ENCODE measurements around the gene SSH3.

GRCh38 chr11:67269401-67270255 lies 33.7 kb upstream of the SSH3 start:
- TF ChIP-seq POLR2A (IDR thresholded peaks at IDR 0.05) (no peak), POLR2AphosphoS5 (IDR thresholded peaks at IDR 0.05) (no peak)

All from prostate gland (tissue), 1 donor.